Measurements from ENCODE around the gene EAF1.

Gene EAF1

GRCh38 chr3:15429080-15429479, 1.7 kb downstream of the EAF1 start:
- H3K4me3 ChIP-seq (replicated peaks in 1 of 2; ENCODE audit: low read depth in 2 of 2, low read length in 2 of 2): peak overlapping the region; percentile 95 to 99
- TF ChIP-seq CTCF (IDR thresholded peaks at IDR 0.05; ENCODE audit: low read depth, low read length): no peak
- DNase-seq (ENCODE audit: low read depth in 2 of 2): no peak

GRCh38 chr3:15430624-15431023, 3.2 kb downstream of the EAF1 start:
- H3K4me3 ChIP-seq (replicated peaks in 1 of 2; ENCODE audit: low read depth in 2 of 2, low read length in 2 of 2): no peak overlapping the region

GRCh38 chr3:15431256-15431837, 3.9 kb downstream of the EAF1 start:
- DNase-seq (ENCODE audit: low read depth in 2 of 2): no peak
- TF ChIP-seq CTCF (IDR thresholded peaks at IDR 0.05; ENCODE audit: low read depth, low read length): no peak
- H3K4me3 ChIP-seq (replicated peaks in 1 of 2; ENCODE audit: low read depth in 2 of 2, low read length in 2 of 2): no peak overlapping the region

More at GRCh38 chr3:15430624-15431023, 3.2 kb downstream of the EAF1 start:
- no peak for DNase-seq (ENCODE audit: low read depth in 2 of 2)
- TF ChIP-seq CTCF (IDR thresholded peaks at IDR 0.05; ENCODE audit: low read depth, low read length): no peak

- DNase-seq (ENCODE audit: low read depth in 2 of 2): no peak
- no peak overlapping the region for H3K4me3 ChIP-seq (replicated peaks in 1 of 2; ENCODE audit: low read depth in 2 of 2, low read length in 2 of 2)
- TF ChIP-seq CTCF (IDR thresholded peaks at IDR 0.05; ENCODE audit: low read depth, low read length): no peak
Observed at GRCh38 chr3:15433531-15433930, 6.1 kb downstream of the EAF1 start.

GRCh38 chr3:15434756-15435155, 7.4 kb downstream of the EAF1 start:
- no peak for DNase-seq (ENCODE audit: low read depth in 2 of 2)
- no peak for TF ChIP-seq CTCF (IDR thresholded peaks at IDR 0.05; ENCODE audit: low read depth, low read length)
- H3K4me3 ChIP-seq (replicated peaks in 1 of 2; ENCODE audit: low read depth in 2 of 2, low read length in 2 of 2): no peak overlapping the region

GRCh38 chr3:15436246-15436645, 8.8 kb downstream of the EAF1 start:
- H3K4me3 ChIP-seq (replicated peaks in 1 of 2; ENCODE audit: low read depth in 2 of 2, low read length in 2 of 2): no peak overlapping the region
- DNase-seq (ENCODE audit: low read depth in 2 of 2): no peak
- no peak for TF ChIP-seq CTCF (IDR thresholded peaks at IDR 0.05; ENCODE audit: low read depth, low read length)

- no peak overlapping the region for H3K4me3 ChIP-seq (replicated peaks in 1 of 2; ENCODE audit: low read depth in 2 of 2, low read length in 2 of 2)
- no peak for TF ChIP-seq CTCF (IDR thresholded peaks at IDR 0.05; ENCODE audit: low read depth, low read length)
- peak; percentile 72 to 92 for DNase-seq (ENCODE audit: low read depth in 2 of 2)
Observed at GRCh38 chr3:15438983-15439382, 11.6 kb downstream of the EAF1 start.

Measured in cardiac fibroblast (primary cell).